NCI-H1105 treated with DMSO at 0.1 percent for 48 hours (cell line): ENCODE measurements around the gene ANKLE1.
A peak's percentile ranks its signal among the peaks of the same experiment; 100 is the strongest.

ENCODE experiments used
- DNase-seq: peaks from one replicate; lab custom pipeline; 2025; lab: John Stamatoyannopoulos, UW

The ANKLE1 gene

DNA sequence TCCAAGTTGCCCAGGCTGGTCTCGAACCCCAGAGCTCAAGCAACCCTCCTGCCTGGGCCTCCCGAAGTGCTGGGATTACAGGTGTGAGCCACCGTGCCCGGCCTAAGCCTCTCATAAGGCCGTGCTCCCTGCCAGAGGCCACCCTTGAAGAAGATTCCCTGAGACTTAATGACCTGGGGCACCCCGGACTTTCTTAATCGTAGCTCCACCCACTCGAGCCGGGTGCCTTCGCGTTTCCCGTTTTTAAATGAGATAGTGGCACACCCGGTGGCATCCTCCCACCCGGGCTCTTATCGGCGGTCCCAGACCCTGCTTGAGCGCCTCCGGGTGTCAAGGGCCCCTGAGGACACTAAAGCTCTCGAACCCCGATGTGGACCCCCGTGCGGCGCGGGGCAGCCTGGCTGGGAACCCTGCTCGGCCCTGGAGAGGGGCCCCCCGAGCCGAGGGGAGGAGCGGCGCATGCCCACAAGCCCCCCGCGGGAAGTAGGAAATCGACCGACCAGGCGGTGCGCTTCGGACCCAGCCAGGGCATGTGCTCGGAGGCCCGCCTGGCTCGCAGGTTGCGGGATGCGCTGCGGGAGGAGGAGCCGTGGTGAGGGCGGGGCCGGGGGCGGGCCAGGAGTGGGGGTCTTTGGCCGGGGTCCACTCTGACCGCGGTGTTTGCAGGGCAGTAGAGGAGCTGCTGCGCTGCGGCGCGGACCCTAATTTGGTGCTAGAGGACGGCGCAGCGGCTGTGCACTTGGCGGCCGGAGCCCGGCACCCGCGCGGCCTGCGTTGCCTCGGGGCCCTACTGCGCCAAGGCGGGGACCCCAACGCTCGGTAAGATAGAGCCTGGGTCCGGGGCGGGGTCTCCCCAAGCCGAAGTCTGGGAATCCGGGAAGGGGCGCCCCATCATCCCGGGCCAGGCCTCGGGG, at the start of gene ANKLE1:
Gene ANKLE1, plus strand, starts transcription at position 511 of the 914 bp plus-strand sequence. Its CDS starts 20 bp downstream, at position 531.
- peak; percentile 2 for DNase-seq

DNA sequence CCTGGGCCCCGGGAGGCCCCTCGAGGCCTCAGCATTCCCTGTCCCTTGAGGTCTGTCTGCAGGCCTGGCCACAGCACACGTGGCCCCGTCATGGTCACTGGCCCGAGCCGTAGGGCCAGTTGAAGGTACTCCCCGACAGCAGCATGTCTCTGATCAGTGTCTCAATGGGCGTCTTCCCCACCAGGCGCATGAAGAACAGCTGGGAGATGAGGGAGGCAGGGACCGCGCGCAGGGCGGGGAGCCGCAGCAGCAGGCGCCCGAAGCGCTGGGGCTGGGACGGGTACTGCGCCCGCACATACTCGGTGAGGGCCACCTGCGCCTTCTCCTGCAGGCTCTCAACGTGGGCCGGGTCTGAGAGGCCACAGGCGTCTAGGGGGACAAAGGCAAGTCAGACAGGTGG, 49.4 kb upstream of the ANKLE1 start:
- no peak for DNase-seq

- DNase-seq, result peak; percentile 19
Measured at GRCh38 chr19:17234911-17235299, 46.8 kb upstream of the ANKLE1 start.

DNA sequence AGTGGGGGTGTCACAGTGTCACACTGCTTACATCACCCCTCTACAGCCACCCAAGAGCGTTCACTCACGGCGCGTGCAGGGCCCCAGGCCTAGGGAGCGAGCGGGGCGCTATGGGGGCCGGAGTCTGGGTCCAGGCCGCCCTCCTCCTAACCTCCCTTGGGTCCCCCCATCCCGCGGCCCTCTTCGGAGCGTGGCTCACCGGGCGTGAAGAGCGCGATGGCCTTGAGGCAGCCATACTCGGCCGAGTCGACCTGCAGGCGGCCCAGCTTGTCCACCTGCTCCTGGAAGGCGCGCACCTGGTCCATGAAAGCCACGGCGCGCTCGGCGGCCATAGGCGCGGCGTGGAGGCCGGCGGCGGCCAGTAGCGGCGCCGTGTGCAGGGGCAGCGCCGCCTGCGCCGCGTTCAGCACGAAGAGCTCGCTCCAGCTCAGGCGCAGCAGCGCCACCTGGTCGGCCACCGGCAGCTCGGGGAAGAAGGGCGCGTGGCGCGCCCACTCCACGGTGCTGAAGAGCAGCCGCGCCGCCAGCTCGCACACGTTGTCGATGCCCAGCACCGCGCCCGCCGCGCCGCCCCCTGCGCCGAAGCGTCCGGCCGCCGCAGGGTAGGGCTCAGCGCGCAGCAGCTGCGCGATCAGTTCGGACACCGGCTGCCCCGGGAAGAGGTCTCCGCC, 46.3 kb upstream of the ANKLE1 start:
- peak; percentile 69 for DNase-seq

- peak; percentile 57 for DNase-seq
Measured at GRCh38 chr19:17235971-17236777, 45.5 kb upstream of the ANKLE1 start.

GRCh38 chr19:17236811-17237543, 44.7 kb upstream of the ANKLE1 start:
- peak; percentile 46 for DNase-seq

DNA sequence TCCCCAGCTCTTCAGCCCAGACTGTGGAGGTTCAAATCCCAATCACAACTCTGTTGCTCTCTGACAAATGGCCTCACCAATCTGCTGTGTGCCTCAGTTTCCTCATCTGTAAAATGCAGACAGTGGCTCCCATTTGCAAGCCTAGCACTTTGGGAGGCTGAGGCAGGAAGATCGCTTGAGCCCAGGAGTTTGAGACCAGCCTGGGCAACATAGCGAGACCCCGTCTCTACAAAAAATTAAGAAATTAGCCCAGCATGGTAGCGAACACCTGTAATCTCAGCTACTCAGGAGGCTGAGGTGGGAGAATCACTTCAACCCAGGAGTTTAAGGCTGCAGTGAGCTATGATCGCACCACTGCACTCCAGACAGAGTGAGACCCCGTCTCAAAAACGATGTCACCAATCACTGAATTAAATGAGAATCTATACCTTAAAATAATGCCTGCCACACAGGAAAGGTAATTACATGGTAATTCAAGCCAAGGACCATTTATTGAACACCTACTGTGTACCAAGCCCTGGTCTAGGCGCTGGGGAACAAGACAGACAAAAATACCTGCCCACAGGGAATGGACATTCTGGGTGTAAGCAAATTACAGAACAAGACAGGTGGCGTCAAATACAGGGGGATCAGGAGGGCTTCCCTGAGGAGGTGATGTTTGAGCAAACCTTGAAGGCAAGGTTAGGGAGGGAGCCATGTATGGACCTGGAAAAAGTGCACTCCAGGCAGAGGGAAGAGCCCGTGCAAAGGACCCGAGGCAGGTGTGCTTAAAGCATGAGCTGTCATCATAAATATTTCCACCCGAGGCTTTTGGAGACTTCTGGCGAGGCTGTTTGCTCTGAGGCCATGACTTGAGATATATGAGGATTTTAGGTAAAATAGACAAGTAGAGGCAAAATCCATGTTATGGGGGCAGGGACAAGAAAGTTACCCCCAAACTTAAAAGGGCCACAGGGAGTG, 43.7 kb upstream of the ANKLE1 start:
- no peak for DNase-seq

DNA sequence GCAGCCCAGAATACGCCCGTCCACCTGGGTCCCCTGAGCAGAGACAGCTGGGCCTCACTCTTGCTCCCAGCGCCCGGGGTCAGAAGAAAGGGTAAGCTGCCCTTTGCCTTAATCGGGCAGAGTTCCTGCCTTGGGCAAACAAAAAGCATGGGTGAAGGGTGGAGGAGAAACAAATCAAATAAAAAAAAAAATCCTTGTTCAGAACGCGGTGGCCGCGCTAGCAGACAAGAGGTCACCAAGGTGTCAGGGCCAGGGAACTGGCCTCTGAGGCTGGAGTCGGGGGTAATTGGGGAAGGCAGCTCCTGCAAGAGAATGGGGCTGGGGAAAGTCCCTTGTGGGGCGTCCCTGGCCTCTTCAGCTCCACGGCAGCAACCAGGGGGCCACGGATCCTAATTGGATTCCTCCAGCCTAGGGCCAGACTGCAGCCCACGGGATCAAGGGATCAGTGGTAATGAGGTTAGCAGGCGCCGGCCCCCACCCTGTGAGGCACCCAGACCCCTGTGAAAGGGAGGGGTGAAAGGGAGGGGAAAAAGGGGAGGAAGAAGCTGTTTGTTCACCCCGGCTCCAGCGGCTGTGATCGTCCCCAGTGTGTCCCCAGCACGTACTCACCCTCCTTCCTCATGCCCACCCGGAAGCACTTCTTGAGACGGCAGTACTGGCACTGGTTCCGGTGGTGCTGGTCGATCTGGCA, 41.5 kb upstream of the ANKLE1 start:
- DNase-seq, result no peak

DNA sequence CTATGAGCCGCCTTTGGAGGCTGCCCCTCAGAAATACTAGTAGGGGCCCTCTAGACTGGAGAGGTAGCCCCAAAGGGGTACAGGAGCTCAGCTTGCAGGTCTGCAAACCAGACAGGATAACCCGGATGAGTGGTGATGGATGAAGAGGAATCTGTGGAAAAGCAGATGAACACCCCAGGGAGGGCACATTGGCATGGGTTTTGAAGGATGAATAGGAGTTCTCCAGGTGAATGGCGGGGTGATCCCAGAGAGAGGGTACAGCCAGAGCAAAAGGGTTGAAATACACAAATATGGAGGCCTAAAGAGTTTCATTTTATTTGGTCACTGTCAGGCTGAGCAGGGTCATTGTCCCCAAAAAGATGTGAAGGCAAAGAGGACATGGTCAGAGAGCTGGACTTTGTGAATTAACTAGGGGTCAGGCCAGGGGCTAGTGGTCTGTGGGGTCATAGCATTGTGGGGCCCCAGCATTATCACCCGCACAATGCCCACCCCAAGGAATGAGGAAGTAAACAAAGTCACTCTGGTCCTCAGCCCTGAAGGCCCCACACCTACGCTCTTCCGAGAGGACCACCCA, 40.8 kb upstream of the ANKLE1 start:
- no peak for DNase-seq

- DNase-seq, result no peak
Measured at GRCh38 chr19:17242431-17243208, 39.1 kb upstream of the ANKLE1 start.

DNA sequence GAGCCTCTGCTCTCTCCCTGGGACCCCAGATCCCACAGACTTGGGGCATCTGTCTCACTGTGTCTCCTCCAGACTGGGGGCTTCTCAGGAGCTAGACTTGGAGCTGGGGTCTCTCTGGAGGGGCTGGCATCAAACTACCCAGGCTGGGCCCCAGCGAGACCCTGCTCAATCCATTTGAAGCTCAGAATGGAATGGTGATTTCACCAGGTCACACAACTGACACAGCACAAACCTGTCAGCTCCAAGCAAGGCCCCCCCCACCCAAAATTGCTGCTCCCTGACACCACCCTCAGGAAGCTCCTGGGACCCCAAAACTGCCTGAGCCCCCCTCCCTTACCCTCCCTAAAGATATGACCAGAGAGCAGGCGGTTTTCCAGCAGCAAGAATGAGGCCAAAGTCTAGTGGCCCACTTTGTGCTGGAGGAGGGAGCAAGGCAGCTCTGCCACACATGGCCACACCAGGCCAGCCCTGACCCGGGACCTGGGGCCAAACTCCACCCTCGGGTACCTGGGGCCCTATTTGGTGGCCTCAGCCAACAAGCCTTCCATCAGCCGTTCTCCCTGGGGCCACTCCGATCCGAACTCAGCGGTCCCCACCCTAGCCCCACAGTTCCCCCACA, 38.4 kb upstream of the ANKLE1 start:
- DNase-seq, result no peak

DNA sequence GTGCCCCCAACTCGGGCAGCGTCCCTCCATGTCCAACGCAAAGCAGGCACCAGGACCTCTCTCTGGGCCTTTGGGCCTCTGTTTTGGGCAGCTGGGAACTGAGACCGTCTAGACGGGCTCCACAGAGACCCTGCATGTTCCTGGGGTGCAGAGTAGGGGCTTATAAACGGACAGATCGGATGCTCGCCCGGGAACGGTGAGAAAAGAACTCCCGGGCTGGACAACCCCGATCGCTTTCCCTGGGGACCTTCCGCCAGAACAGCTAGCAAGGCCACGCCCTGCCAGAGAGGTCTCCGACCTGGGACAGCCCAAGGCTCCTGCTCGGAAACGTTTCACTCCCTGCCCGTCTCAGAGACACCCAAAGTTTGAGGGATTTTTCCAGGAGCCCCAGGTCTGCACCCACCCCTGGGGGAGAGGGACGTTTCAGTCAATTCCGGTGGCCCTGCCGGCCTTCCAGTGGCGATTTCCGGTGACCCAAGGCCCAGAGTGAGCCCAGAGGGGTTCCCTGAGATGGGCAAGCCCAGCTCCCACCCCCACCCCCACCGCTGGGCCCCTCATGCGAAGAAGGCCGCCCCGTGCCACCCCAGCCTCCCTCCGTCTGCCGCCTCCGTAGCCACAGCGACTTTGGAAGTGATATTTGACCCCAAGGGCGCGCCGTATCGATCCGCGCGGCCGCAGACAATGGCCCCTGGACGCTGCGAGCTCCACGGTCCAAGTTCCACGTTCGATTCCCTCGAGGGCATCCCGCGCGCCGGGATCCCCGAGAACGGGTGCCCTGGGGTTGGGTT, 37.7 kb upstream of the ANKLE1 start:
- no peak for DNase-seq

- DNase-seq, result peak; percentile 2
Measured at GRCh38 chr19:17244618-17245534, 36.8 kb upstream of the ANKLE1 start.

GRCh38 chr19:17245535-17245984, 36.1 kb upstream of the ANKLE1 start, which contains the start of gene NR2F6:
TSS of gene NR2F6 (minus strand) at chr19:17245919. CDS start at chr19:17245220, 699 bp downstream.
- DNase-seq, result no peak

DNA sequence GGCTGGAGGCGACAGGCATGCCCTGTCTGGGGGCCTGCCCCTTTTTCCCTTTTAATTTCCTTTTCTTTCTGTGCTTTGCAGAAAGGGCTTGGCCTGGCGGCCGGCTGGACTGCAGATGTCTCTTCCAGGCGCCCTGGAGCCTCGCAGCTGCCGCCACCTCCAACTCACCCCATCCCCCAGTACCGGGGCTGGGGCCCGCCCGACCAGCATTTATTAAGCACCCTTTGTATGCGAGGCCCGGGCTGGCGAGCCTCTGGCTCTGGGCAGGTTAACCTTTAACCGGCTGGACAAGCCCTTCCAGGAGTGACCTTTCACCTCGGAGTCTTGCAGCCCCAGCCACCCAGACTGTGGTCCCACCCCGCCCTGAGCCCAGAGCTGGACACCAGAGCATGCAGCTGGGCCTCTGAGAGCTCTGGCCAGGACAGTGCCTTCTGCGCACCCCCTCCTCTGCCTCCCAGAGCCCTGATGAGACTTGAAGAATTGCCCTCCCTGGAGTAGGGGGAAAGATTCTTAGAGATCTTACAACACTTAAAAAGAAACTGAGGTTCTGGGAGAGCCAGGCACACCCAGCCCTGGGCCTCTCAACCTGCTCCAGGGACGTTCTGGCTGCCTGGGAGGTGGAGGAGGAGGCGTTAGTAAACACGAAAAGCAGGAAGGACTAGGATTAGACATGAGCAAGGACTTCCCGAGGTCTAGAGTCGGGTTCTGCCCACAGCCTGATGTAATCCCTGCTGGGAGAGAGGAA, 34.8 kb upstream of the ANKLE1 start:
- peak; percentile 41 for DNase-seq
